ENCODE measurements around the gene ZKSCAN1.

ZKSCAN1 gene

DNA sequence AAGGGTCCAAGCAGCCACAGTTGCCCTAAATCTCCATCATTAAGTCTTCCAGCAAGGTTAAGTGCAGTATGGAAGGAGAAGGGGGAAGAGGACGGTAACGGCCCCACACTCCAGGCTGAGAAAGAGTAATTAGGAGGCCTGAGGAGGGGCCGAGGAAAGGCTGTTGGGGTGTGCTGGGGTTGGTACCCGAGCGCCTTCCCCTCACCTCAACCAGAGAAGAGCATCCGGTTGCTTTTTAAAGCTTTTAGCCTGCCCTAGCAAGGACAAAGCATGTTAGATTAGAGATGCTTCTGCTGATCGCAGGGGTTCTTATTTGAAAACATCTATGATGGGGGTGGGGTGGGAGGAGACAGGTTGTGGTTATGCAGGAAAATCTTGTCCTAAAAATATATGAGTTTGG is 25.2 kb downstream of the ZKSCAN1 start:
- H3K27me3 ChIP-seq (ENCODE audit: insufficient read depth, poor library complexity, severe bottlenecking): no peaks in the 10 kb centered on the region
- peaks cover 15% of the 10 kb centered on the region for H3K36me3 ChIP-seq (ENCODE audit: low read depth)
- no peak overlapping the region for H3K4me3 ChIP-seq (ENCODE audit: severe bottlenecking)
- ATAC-seq (ENCODE audit: low read depth) (no peak), DNase-seq (ENCODE audit: low spot score) (no peak)
- no peaks in the 10 kb centered on the region for H3K4me1 ChIP-seq (ENCODE audit: insufficient read depth, poor library complexity, severe bottlenecking)
- no peak overlapping the region for H3K27ac ChIP-seq (ENCODE audit: poor library complexity, severe bottlenecking)
- H3K9me3 ChIP-seq (ENCODE audit: severe bottlenecking): no peaks in the 10 kb centered on the region
- TF ChIP-seq, protein P1, sequence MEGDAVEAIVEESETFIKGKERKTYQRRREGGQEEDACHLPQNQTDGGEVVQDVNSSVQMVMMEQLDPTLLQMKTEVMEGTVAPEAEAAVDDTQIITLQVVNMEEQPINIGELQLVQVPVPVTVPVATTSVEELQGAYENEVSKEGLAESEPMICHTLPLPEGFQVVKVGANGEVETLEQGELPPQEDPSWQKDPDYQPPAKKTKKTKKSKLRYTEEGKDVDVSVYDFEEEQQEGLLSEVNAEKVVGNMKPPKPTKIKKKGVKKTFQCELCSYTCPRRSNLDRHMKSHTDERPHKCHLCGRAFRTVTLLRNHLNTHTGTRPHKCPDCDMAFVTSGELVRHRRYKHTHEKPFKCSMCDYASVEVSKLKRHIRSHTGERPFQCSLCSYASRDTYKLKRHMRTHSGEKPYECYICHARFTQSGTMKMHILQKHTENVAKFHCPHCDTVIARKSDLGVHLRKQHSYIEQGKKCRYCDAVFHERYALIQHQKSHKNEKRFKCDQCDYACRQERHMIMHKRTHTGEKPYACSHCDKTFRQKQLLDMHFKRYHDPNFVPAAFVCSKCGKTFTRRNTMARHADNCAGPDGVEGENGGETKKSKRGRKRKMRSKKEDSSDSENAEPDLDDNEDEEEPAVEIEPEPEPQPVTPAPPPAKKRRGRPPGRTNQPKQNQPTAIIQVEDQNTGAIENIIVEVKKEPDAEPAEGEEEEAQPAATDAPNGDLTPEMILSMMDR (IDR thresholded peaks at IDR 0.05; ENCODE audit: poor library complexity, severe bottlenecking): no peak

DNA sequence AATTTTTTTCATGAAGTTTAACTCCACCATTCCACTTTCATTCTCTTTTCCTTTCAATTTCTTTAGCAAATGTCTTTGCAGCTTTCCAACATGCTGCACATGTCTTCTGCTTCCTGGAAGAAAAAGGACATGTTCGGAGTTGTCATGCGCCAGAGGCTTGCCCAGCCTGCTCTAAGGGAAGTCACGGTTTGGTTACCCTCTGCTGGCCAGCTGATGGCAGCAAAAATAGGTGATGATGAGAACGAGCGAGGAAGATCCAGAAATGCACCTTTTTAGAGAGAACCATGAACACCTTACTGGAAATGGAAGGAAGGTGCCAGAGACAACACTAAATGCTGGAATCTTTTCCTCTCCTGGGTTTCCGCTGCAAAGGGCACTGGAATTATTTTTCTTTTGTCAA is 29.3 kb downstream of the ZKSCAN1 start:
- Histone ChIP-seq H3K9me3 (ENCODE audit: severe bottlenecking) (no peaks in the 10 kb centered on the region), H3K27ac (ENCODE audit: poor library complexity, severe bottlenecking) (no peak overlapping the region), H3K36me3 (ENCODE audit: low read depth) (no peaks in the 10 kb centered on the region), H3K4me1 (ENCODE audit: insufficient read depth, poor library complexity, severe bottlenecking) (no peaks in the 10 kb centered on the region), H3K27me3 (ENCODE audit: insufficient read depth, poor library complexity, severe bottlenecking) (no peaks in the 10 kb centered on the region), H3K4me3 (ENCODE audit: severe bottlenecking) (no peak overlapping the region)
- TF ChIP-seq, protein P1 (IDR thresholded peaks at IDR 0.05; ENCODE audit: poor library complexity, severe bottlenecking): peak; percentile 34
- DNase-seq (ENCODE audit: low spot score) (no peak), ATAC-seq (ENCODE audit: low read depth) (peak; percentile 51; the same call in 2 of the 3 replicates)

DNA sequence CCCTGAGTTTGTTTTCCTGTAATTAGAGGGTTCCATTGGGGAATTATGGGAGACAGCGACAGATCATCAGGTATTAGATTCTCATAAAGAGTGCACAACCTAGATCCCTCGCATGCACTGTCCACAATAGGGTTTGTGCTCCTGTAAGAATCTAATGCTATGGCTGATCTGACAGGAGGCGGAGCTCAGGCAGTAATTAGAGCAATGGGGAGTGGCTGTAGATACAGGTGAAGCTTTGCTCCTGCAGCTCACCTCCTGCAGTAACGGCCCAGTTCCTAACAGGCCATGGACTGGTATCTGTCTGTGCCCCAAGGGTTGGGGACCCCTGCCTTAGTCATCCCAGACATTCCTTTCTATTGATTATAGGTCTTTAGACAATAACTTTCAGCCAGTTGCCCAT is 33.3 kb downstream of the ZKSCAN1 start:
- H3K36me3 ChIP-seq (ENCODE audit: low read depth): no peaks in the 10 kb centered on the region; the same call in 1 of the 2 replicates
- H3K4me3 ChIP-seq (ENCODE audit: severe bottlenecking): no peak overlapping the region
- DNase-seq (ENCODE audit: low spot score) (no peak), ATAC-seq (ENCODE audit: low read depth) (no peak)
- no peaks in the 10 kb centered on the region for H3K27me3 ChIP-seq (ENCODE audit: insufficient read depth, poor library complexity, severe bottlenecking)
- peaks cover 3% of the 10 kb centered on the region for H3K4me1 ChIP-seq (ENCODE audit: insufficient read depth, poor library complexity, severe bottlenecking)
- no peak overlapping the region for H3K27ac ChIP-seq (ENCODE audit: poor library complexity, severe bottlenecking)
- no peaks in the 10 kb centered on the region for H3K9me3 ChIP-seq (ENCODE audit: severe bottlenecking)
- TF ChIP-seq, protein P1 (IDR thresholded peaks at IDR 0.05; ENCODE audit: poor library complexity, severe bottlenecking): no peak

DNA sequence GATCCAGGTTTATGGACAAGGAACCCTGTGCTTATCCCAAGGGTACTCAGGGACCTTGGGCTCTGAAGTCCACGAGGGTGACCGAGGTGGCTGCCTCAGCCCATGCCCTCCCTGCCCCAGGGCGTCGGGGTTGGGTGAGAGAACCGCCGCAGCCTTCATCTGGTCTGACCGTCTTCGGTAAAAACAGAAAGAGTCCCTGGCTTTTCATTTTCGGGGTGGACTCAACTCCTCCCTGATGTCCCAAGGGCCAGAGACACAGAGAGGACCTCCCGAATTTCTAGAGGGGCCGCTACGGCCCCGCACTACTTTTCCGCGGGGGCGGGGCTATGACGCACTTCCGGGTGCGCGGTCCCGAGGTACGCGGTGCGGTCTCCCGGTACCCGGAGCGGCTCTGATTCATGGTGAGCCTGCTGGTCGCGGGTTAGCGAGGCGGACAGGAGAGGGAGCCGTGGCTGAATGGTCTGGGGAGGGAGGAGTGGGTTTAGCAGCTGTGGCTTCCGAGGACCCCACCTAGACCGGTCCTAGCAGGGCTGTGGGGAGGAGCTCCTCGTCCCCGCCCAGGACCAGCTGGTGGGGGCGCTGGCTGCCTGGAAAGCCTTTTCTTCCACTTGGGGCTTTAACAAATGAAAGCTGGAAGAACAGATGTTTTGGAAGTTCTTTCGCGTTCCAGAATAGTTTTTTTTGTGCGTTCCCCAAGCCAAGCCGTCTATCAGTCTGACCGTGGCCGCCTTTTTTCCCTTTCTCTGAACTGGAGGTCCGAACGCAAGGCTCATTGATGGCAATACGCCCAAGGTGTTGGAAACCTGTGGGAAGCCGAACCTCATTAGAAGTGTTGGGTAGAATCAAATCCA is 34.3 kb downstream of the ZKSCAN1 start, which contains the start of gene ZSCAN21:
Gene ZSCAN21, plus strand, starts transcription at position 334 of the 851 bp plus-strand sequence. CDS start 7,233 bp downstream, outside the sequence.
- Histone ChIP-seq H3K36me3 (ENCODE audit: low read depth) (no peaks in the 10 kb centered on the region; the same call in 1 of the 2 replicates), H3K27me3 (ENCODE audit: insufficient read depth, poor library complexity, severe bottlenecking) (no peaks in the 10 kb centered on the region), H3K9me3 (ENCODE audit: severe bottlenecking) (no peaks in the 10 kb centered on the region), H3K4me3 (ENCODE audit: severe bottlenecking) (peak within 1 kb of the TSS; percentile 83), H3K4me1 (ENCODE audit: insufficient read depth, poor library complexity, severe bottlenecking) (peaks cover 3% of the 10 kb centered on the region), H3K27ac (ENCODE audit: poor library complexity, severe bottlenecking) (peak within 1 kb of the TSS; percentile 54)
- ATAC-seq (ENCODE audit: low read depth): peak; percentile 89
- TF ChIP-seq, protein P1 (IDR thresholded peaks at IDR 0.05; ENCODE audit: poor library complexity, severe bottlenecking): peak; percentile 26
- DNase-seq (ENCODE audit: low spot score): peak; percentile 84

DNA sequence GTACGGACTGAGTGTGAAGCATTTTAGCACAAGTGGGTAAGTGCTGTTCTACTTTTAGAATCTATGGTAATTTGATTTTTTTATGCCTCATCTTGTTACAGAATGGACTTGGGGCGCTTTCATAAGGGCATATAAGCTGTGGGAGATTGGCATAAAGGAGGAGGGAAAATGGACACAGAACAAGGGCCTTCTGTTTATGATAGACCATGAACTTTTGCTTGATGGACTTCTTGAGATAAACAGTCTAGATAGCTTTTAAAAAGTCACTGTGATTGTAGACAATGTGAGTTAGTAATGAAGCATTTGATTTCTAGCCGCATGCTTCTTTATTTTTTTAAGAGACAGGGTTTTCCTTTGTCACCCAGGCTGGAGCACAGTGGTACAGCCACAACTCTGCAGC is 36.2 kb downstream of the ZKSCAN1 start:
- no peak for DNase-seq (ENCODE audit: low spot score)
- ATAC-seq (ENCODE audit: low read depth): no peak
- TF ChIP-seq, protein P1 (IDR thresholded peaks at IDR 0.05; ENCODE audit: poor library complexity, severe bottlenecking): no peak

More for the DNA sequence above, 36.2 kb downstream of the ZKSCAN1 start:
- Histone ChIP-seq H3K36me3 (ENCODE audit: low read depth) (peaks cover 3% of the 10 kb centered on the region), H3K4me1 (ENCODE audit: insufficient read depth, poor library complexity, severe bottlenecking) (peaks cover 3% of the 10 kb centered on the region), H3K27me3 (ENCODE audit: insufficient read depth, poor library complexity, severe bottlenecking) (no peaks in the 10 kb centered on the region), H3K9me3 (ENCODE audit: severe bottlenecking) (no peaks in the 10 kb centered on the region), H3K27ac (ENCODE audit: poor library complexity, severe bottlenecking) (no peak overlapping the region), H3K4me3 (ENCODE audit: severe bottlenecking) (no peak overlapping the region)

All from RWPE2 (cell line).